ENCODE data around the gene COMMD6. TPM values are rescaled to one million over a fixed set of nuclear protein-coding genes. Genes with fewer than 3 reads are reported as not detected.

Gene COMMD6
- total and polyA plus RNA-seq, 2 donors (not counting 3 experiments of a cell fraction or from before 2014, with no cell fraction given), result 71.7 to 122 TPM

- CTCF ChIA-PET, result no interaction called here
- BruUV-seq (replicated peaks), result no TSS peak
- FAIRE-seq, result no peak
These were observed 26.5 kb downstream of the COMMD6 start for GRCh38 chr13:75511051-75511625.

More at GRCh38 chr13:75511051-75511625, 26.5 kb downstream of the COMMD6 start:
- Histone ChIP-seq H3K36me3 (ENCODE audit: control insufficient read depth in 2 of 2, extremely low read depth in 1 of 2, insufficient read depth in 2 of 2, low read length in 2 of 2) (no peaks in the 10 kb centered on the region), H3K4me3 (replicated peaks in 1 of 3; ENCODE audit: insufficient read depth in 1 of 3, low read depth in 1 of 3, low read length in 3 of 3) (no peak overlapping the region), H3K79me2 (ENCODE audit: control insufficient read depth, insufficient read depth, low read length) (no peaks in the 10 kb centered on the region), H3K4me2 (ENCODE audit: insufficient read depth, low read length) (no peak overlapping the region), H3K9me3 (replicated peaks; ENCODE audit: control insufficient read depth, insufficient read depth, low read length) (no peaks in the 10 kb centered on the region), H4K20me1 (replicated peaks; ENCODE audit: control insufficient read depth, extremely low read depth, insufficient read depth, low read length) (no peaks in the 10 kb centered on the region), H3K9ac (replicated peaks; ENCODE audit: extremely low read depth, insufficient read depth, low read length) (no peak overlapping the region), H3K27ac (ENCODE audit: insufficient read depth, low read depth, low read length) (no peak overlapping the region), H3K27me3 (ENCODE audit: control insufficient read depth in 2 of 2, insufficient read depth in 2 of 2, low read length in 2 of 2) (peaks cover 0 to 2% of the 10 kb centered on the region in 2 experiments), H2AFZ (ENCODE audit: low read depth, low read length) (no peak overlapping the region), H3K9me1 (replicated peaks; ENCODE audit: control insufficient read depth, extremely low read depth, insufficient read depth, low read length) (no peaks in the 10 kb centered on the region), H3K4me1 (ENCODE audit: control insufficient read depth, extremely low read depth, insufficient read depth, low read length) (no peaks in the 10 kb centered on the region)
- POLR2A ChIA-PET, result no interaction called here
- TF ChIP-seq MYC (IDR thresholded peaks at IDR 0.05; ENCODE audit: low read depth, low read length) (no peak), EZH2 (IDR thresholded peaks at IDR 0.05; ENCODE audit: borderline replicate concordance, low read depth, low read length, severe bottlenecking) (no peak), JUN (IDR thresholded peaks at IDR 0.05; ENCODE audit: borderline replicate concordance, insufficient read depth, insufficient read length, low read depth) (no peak), CTCF (IDR thresholded peaks at IDR 0.05; ENCODE audit: extremely low read depth in 1 of 2, insufficient read depth in 1 of 2, low read depth in 1 of 2, low read length in 2 of 2) (no peak), GATA2 (IDR thresholded peaks at IDR 0.05; ENCODE audit: insufficient read depth, insufficient read length, low read depth, low read length) (no peak), POLR2AphosphoS5 (IDR thresholded peaks at IDR 0.05; ENCODE audit: insufficient read depth, low read depth, low read length) (no peak), POLR2A (IDR thresholded peaks at IDR 0.05; ENCODE audit: low read depth, low read length) (no peak), MAX (IDR thresholded peaks at IDR 0.05; ENCODE audit: insufficient read depth, insufficient read length) (no peak), FOS (IDR thresholded peaks at IDR 0.05; ENCODE audit: borderline replicate concordance, insufficient read depth, low read length) (no peak)
- dilution Hi-C loops (cut with MboI; ENCODE audit: extremely low pct_ligation_motif_present, low sequenced_read_pairs), result no loop called here
- intact Hi-C loops (cut with micrococcal nuclease), result no loop called here
- no peak for DNase-seq (ENCODE audit: low read depth, low spot score)
